ENCODE measurements around the gene CTNNA1.

- TF ChIP-seq RFX5 (IDR thresholded peaks at IDR 0.05; ENCODE audit: low read length) (no peak), IRF3 (IDR thresholded peaks at IDR 0.05; ENCODE audit: low read depth, low read length) (no peak), POLR2AphosphoS5 (IDR thresholded peaks at IDR 0.05; ENCODE audit: low read depth, low read length) (no peak), GABPA (IDR thresholded peaks at IDR 0.05; ENCODE audit: low read depth) (no peak), CTCF (IDR thresholded peaks at IDR 0.05) (no peak), USF1 (IDR thresholded peaks at IDR 0.05; ENCODE audit: borderline replicate concordance, low read depth) (no peak), CHD2 (IDR thresholded peaks at IDR 0.05; ENCODE audit: low read length, partially characterized antibody) (no peak), JUND (IDR thresholded peaks at IDR 0.05) (no peak), EP300 (IDR thresholded peaks at IDR 0.05; ENCODE audit: borderline replicate concordance in 1 of 2, low read depth in 1 of 2, low read length in 1 of 2) (no peak)
These were observed 19.7 kb upstream of the CTNNA1 start for GRCh38 chr5:138733509-138733908.

Data from SK-N-SH (cell line).